Mucosa of descending colon (tissue), 3 donors: ENCODE data around the gene TSR3. TPM values are rescaled to one million over a fixed set of nuclear protein-coding genes. Genes with fewer than 3 reads are reported as not detected.

Experiments
- ATAC-seq: fragments of 200-7000 bp; cut with Tn5 transposase; one replicate; pipeline ENCODE4 v1.9.1; 2020; ENCODE audit warnings: mild to moderate bottlenecking, moderate library complexity
- DNase-seq, 3 donors: peaks; one replicate each; pipeline ENCODE4 v3.0.0-alpha.2; 2020
- H3K36me3 ChIP-seq: fragments of 200-600 bp; one replicate; pipeline ENCODE4 v1.8.0; 2021; ENCODE audit warnings: low read depth, mild to moderate bottlenecking
- H3K4me1 ChIP-seq: fragments of 200-600 bp; one replicate; pipeline ENCODE4 v1.8.0; 2021; ENCODE audit warnings: low read depth, mild to moderate bottlenecking
- H3K4me3 ChIP-seq: fragments of 200-600 bp; one replicate; pipeline ENCODE4 v1.8.0; 2021; ENCODE audit warnings: mild to moderate bottlenecking
- H3K9me3 ChIP-seq: fragments of 200-600 bp; one replicate; pipeline ENCODE4 v1.8.0; 2021; ENCODE audit warnings: mild to moderate bottlenecking
- CTCF ChIP-seq: fragments of 200-600 bp; IDR thresholded peaks from one replicate; pipeline ENCODE4 v1.8.0; 2022; ENCODE audit warnings: antibody characterized with exemption, mild to moderate bottlenecking
- intact Hi-C, 2 donors: fragments of 100-400 bp; cut with DNase I in 1 of 2; cut with micrococcal nuclease in 1 of 2; formaldehyde crosslinking; loops; one replicate each; pipeline versions ENCODE4 v1.11.0 to v1.11.1; 2022; cut with DNase I, micrococcal nuclease
- total RNA-seq, 3 donors: library from RNA; stranded (reverse); fragmentation: NEBNext Ultra II Directional in 2 of 3; extraction: Animal tissue kit (Norgen Biotek cat#: 25700) in 2 of 3; gene quantifications; one replicate each; pipeline versions ENCODE4 v1.2.1 to v1.2.4, GENCODE V29; 2021 to 2023
- donor health status: DM: no; HTN: no; CAD: no; lungs with moderate emphysema.
- donor health status: DM: no; HTN: no; CAD: no.
- donor health status: DM: no; HTN: yes; CAD: no.

Gene TSR3
- total RNA-seq, 3 donors from 2014 or later: 46.4 to 57.2 (median 54.1) TPM

DNA sequence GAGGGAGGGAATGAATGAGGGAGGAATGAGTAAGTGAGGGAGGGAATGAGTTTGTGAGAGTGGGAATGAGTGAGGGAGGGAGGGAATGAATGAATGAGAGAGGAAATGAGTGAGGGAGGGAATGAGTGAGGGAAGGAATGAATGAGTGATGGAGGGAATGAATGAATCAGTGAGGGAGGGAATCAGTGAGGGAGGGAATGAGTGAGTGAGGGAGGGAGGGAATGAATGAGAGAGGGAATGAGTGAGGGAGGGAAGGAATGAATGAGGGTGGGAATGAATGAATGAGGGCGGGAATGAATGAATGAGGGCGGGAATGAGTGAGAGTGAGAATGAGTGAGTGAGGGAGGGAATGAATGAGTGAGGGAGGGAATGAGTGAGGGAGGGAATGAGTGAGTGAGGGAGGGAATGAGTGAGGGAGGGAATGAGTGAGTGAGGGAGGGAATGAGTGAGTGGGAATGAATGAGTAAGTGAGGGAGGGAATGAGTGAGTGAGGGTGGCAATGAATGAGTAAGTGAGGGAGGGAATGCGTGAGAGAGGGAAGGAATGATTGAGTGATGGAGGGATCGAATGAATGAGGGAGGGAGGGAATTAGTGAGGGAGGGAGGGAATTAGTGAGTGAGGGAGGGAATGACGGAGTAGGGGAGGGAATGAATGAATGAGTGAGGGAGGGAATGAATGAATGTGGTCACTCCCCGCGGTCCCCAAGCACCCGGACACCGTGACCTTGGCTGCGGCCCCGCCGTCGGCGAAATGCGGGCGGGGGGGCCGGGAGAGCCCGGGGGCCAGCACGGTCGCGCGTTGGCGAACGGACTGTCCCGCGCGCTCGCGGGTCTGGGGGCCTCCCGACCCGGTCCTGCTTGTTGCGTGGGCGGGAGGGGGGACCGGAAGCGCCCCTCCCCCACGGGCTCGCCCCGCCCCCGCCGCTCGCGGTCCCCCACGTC, 43.4 kb downstream of the TSR3 start:
- no peaks in the 10 kb centered on the region for H3K9me3 ChIP-seq
- intact Hi-C loops: no loop called here
- peak overlapping the region; percentile 32 for H3K4me3 ChIP-seq
- TF ChIP-seq CTCF: no peak
- peaks cover 24% of the 10 kb centered on the region for H3K4me1 ChIP-seq
- H3K36me3 ChIP-seq: no peaks in the 10 kb centered on the region
- DNase-seq (no peak), ATAC-seq (peak; percentile 38)

DNA sequence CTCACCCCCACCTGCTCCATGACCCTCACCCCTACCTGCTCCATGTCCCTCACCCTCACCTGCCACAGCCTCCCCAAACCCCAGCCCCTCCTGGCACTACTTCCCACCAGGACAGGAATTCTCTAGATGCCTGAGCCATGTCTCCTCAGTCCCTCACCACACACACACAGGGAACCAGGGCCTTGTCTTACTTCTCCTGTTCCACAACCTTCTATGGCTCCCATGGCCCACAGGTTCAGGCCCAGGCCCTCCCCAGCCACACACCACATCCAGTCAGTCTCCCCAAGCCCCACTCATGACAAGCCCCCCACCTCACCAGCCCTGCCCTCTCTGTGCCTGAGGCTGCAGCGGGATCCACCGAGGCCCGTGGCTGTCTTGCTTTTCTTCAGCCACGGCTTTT, 45.3 kb downstream of the TSR3 start:
- Histone ChIP-seq H3K36me3 (no peaks in the 10 kb centered on the region), H3K4me1 (peaks cover 20% of the 10 kb centered on the region), H3K9me3 (no peaks in the 10 kb centered on the region), H3K4me3 (no peak overlapping the region)
- TF ChIP-seq CTCF: no peak
- ATAC-seq (no peak), DNase-seq (peak in 1 of 3 donors; percentile 50)
- intact Hi-C loops: no loop called here

DNA sequence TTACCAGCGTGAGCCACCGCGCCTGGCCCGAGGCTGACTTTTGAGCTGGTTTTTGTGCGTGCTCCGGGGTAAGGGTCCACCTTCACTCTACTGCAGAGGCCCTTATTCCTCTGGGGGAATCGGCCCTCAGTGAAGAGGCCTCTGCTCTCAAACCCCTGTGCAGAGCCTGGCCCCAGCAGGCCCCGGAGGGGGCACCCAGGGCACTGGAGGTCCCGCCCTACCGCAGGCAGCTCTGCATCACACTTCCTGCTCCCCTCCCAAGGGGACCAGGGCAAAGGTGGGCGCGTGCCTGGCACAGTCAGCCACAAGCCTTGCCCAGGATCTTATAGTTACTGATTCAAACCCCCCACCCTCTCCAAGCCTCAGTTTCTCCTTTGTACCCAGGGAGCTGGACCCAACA, 45.9 kb downstream of the TSR3 start:
- DNase-seq: peak in 1 of 3 donors; percentile 63
- Histone ChIP-seq H3K36me3 (no peaks in the 10 kb centered on the region), H3K9me3 (no peaks in the 10 kb centered on the region), H3K4me3 (no peak overlapping the region), H3K4me1 (peaks cover 19% of the 10 kb centered on the region)
- no peak for ATAC-seq
- intact Hi-C loops: no loop called here
- TF ChIP-seq CTCF: no peak

- Histone ChIP-seq H3K36me3 (no peaks in the 10 kb centered on the region), H3K9me3 (no peaks in the 10 kb centered on the region), H3K4me1 (peaks cover 24% of the 10 kb centered on the region), H3K4me3 (no peak overlapping the region)
- DNase-seq: peak in 1 of 3 donors; percentile 52
- ATAC-seq: no peak
- no peak for TF ChIP-seq CTCF
- intact Hi-C loops: no loop called here
Observed at GRCh38 chr16:1301562-1301961, 50.1 kb downstream of the TSR3 start.

DNA sequence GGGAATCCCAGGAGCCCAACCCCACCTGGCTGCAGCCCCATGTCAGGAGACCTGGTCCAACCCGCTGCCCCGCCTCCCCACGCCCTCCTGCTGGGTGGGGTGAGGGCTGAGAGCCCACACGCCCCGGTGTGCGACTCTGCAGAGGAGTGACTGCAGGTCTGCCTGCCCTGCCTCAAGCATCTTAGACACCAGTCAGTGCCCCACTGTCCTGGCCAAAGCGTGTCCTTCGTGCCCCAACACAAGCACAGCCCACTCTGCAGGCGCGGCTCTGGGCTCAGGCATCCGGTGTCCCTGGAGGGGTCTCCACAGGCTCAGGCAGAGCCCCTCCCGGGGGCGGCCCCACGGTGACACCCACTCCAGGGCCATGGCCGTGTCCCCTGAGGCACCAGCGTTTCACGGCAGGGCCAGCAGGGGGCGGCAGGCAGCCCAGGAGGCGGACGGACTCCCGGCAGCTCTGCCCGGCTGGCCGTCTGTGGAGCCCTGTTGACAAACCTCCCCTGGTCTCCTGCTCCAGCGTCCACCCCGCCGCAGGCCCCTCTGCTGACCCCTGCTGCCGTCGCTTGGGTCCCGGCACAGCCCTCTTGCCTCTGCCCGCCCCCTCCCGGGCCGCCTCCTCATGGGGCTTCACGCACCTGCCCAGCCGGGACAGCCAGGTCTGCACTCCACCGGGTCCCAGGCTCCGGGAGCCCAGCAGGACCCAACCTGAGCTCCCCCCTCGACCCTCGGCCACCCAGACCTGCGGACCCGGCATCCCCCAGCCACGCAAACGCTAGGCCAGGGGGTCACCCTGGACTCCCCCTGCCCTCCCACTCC, 50.8 kb downstream of the TSR3 start:
- H3K4me1 ChIP-seq: peaks cover 24% of the 10 kb centered on the region
- DNase-seq (peak; percentile 81 to 87 (median 82)), ATAC-seq (peak; percentile 77)
- intact Hi-C loops: no loop called here
- H3K4me3 ChIP-seq: no peak overlapping the region
- H3K9me3 ChIP-seq: no peaks in the 10 kb centered on the region
- peak; percentile 95 for TF ChIP-seq CTCF
- no peaks in the 10 kb centered on the region for H3K36me3 ChIP-seq
